Activated naive CD8-positive, alpha-beta T cell (primary cell): ENCODE measurements around the gene MMP19.
A peak's percentile ranks its signal among the peaks of the same experiment; 100 is the strongest.

ENCODE experiments used
- H3K27ac Mint-ChIP-seq: one replicate; pipeline ENCODE4 v1.8.0; 2021; ENCODE audit warnings: mixed read lengths
- H3K27me3 Mint-ChIP-seq: one replicate; pipeline ENCODE4 v1.8.0; 2021; ENCODE audit warnings: mixed read lengths
- H3K36me3 Mint-ChIP-seq: one replicate; pipeline ENCODE4 v1.8.0; 2021; ENCODE audit warnings: mixed read lengths
- H3K4me1 Mint-ChIP-seq: one replicate; pipeline ENCODE4 v1.8.0; 2021; ENCODE audit warnings: low read depth, mixed read lengths
- H3K4me3 Mint-ChIP-seq: one replicate; pipeline ENCODE4 v1.8.0; 2021; ENCODE audit warnings: mild to moderate bottlenecking, mixed read lengths
- H3K9me3 Mint-ChIP-seq: one replicate; pipeline ENCODE4 v1.8.0; 2021; ENCODE audit warnings: low read depth, mixed read lengths

The MMP19 gene

DNA sequence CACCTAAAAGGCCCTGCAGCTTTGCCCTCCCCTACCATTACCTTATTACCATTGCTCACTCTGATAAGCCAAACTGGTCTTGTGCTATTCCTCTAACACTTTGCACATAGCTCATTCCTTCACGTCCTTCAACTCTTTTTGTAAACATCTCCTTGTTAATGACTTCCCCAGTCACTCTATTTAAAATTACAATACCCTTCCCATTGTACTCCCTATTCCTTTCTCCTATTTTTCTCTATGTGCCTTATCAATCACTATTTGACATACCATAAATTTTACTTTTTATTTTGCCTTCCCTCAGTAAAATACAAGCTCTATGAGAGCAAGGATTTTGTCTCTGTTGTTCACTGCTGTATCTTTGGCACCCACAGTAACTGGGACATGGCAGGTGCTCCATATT, 30.6 kb downstream of the MMP19 start:
- Mint-ChIP-seq H3K4me1 (peaks cover 55% of the 10 kb centered on the region), H3K36me3 (no peaks in the 10 kb centered on the region), H3K27me3 (no peaks in the 10 kb centered on the region), H3K4me3 (no peak overlapping the region), H3K9me3 (no peaks in the 10 kb centered on the region), H3K27ac (peak overlapping the region; percentile 56)

DNA sequence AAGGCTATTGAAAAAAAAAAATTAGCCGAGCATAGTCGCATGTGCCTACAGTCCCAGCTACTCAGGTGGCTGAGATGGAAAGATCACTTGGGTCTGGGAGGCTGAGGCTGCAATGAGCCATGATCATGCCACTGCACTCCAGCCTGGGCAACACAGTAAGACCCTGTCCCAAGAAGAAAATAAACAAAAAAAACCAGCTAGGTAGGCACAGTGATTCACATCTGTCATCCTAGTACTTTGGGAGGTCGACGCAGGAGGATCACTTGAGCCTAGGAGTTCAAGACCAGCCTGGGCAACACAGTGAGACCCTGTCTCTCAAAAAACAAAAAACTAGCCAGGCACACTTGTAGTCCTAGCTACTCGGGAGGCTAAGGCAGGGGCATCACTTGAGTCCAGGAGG, 33.5 kb downstream of the MMP19 start:
- no peaks in the 10 kb centered on the region for H3K9me3 Mint-ChIP-seq
- H3K27ac Mint-ChIP-seq: no peak overlapping the region
- no peak overlapping the region for H3K4me3 Mint-ChIP-seq
- peaks cover 47% of the 10 kb centered on the region for H3K4me1 Mint-ChIP-seq
- no peaks in the 10 kb centered on the region for H3K36me3 Mint-ChIP-seq
- H3K27me3 Mint-ChIP-seq: no peaks in the 10 kb centered on the region

DNA sequence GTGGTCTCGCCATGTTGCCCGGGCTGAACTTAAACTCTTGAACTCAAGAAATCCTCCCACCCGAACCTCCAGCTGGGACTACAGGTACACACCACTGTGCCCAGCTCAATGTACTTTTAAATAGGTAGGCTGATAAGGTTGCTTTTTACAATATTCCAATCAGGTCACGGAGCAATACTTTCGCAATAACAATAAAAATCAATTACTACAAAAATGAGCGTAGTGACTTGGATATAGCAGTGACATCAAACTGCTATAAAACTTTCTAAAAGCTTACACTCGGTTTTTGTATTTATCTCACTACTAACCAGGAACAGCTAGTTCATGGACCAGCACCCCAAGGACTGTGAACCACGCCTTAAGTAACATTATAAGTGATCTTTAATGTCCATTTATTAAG, 35.8 kb downstream of the MMP19 start:
- Mint-ChIP-seq H3K36me3 (no peaks in the 10 kb centered on the region), H3K4me3 (no peak overlapping the region), H3K9me3 (no peaks in the 10 kb centered on the region), H3K4me1 (peaks cover 34% of the 10 kb centered on the region), H3K27me3 (no peaks in the 10 kb centered on the region), H3K27ac (no peak overlapping the region)

- H3K9me3 Mint-ChIP-seq: no peaks in the 10 kb centered on the region
- no peaks in the 10 kb centered on the region for H3K27me3 Mint-ChIP-seq
- H3K27ac Mint-ChIP-seq: no peak overlapping the region
- no peak overlapping the region for H3K4me3 Mint-ChIP-seq
- peaks cover 3% of the 10 kb centered on the region for H3K4me1 Mint-ChIP-seq
- peaks cover 6% of the 10 kb centered on the region for H3K36me3 Mint-ChIP-seq
Observed at GRCh38 chr12:55797550-55797949, 45.2 kb downstream of the MMP19 start.

- H3K4me3 Mint-ChIP-seq: no peak overlapping the region
- peaks cover 3% of the 10 kb centered on the region for H3K4me1 Mint-ChIP-seq
- no peak overlapping the region for H3K27ac Mint-ChIP-seq
- H3K9me3 Mint-ChIP-seq: no peaks in the 10 kb centered on the region
- H3K36me3 Mint-ChIP-seq: peaks cover 6% of the 10 kb centered on the region
- no peaks in the 10 kb centered on the region for H3K27me3 Mint-ChIP-seq
Observed at GRCh38 chr12:55797068-55797467, 45.7 kb downstream of the MMP19 start.

DNA sequence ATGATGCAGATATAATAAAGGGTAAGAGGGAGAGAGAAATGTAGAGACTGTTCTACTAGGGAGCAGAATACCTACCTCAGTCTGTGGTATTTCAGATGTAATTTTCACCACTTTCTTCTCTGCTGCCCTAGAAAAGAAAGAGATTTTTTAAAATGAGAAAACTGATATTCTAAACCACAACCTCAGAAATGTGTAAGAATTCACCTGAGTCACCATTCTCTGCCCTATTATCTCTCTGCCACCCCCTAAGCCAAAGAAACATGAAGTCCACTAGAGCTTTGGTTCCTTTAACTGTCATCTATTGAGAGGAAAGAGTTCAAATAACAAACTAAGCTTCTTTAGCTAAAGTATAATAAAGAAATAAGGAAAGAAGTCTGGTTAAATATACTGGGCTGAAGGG, 46.8 kb downstream of the MMP19 start:
- H3K4me3 Mint-ChIP-seq: no peak overlapping the region
- no peaks in the 10 kb centered on the region for H3K9me3 Mint-ChIP-seq
- no peak overlapping the region for H3K27ac Mint-ChIP-seq
- H3K4me1 Mint-ChIP-seq: peaks cover 3% of the 10 kb centered on the region
- H3K27me3 Mint-ChIP-seq: no peaks in the 10 kb centered on the region
- H3K36me3 Mint-ChIP-seq: peaks cover 6% of the 10 kb centered on the region

GRCh38 chr12:55789893-55790292, 52.8 kb downstream of the MMP19 start:
- peaks cover 2% of the 10 kb centered on the region for H3K4me1 Mint-ChIP-seq

GRCh38 chr12:55789171-55789570, 53.6 kb downstream of the MMP19 start:
- peaks cover 2% of the 10 kb centered on the region for H3K4me1 Mint-ChIP-seq
- H3K27me3 Mint-ChIP-seq: no peaks in the 10 kb centered on the region
- H3K27ac Mint-ChIP-seq: no peak overlapping the region
- peaks cover 4% of the 10 kb centered on the region for H3K36me3 Mint-ChIP-seq
- no peak overlapping the region for H3K4me3 Mint-ChIP-seq
- H3K9me3 Mint-ChIP-seq: no peaks in the 10 kb centered on the region

More at GRCh38 chr12:55789893-55790292, 52.8 kb downstream of the MMP19 start:
- H3K4me3 Mint-ChIP-seq: no peak overlapping the region
- peaks cover 8% of the 10 kb centered on the region for H3K36me3 Mint-ChIP-seq
- H3K9me3 Mint-ChIP-seq: no peaks in the 10 kb centered on the region
- H3K27me3 Mint-ChIP-seq: no peaks in the 10 kb centered on the region
- no peak overlapping the region for H3K27ac Mint-ChIP-seq

DNA sequence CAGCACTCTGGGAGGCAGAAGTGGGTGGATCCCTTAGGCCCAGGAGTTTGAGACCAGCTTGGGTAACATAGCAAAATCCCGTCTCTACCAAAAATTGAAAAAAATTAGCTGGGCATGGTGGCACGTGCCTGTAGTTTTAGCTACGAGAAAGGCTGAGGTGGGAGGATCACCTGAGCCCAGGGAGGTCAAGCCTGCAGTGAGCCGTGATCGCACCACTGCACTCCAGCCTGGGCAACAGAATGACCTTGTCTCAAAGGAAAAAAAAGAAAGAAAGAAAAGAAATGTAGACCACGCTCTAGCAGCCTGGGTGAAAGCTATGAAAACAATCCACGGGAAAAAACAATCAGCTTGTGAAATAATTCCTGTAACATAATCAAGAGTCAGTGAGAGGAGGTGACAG, 54.2 kb downstream of the MMP19 start:
- Mint-ChIP-seq H3K36me3 (peaks cover 7% of the 10 kb centered on the region), H3K4me3 (no peak overlapping the region), H3K27me3 (no peaks in the 10 kb centered on the region), H3K9me3 (no peaks in the 10 kb centered on the region), H3K27ac (no peak overlapping the region), H3K4me1 (peaks cover 2% of the 10 kb centered on the region)
